H1 (cell line): ENCODE measurements around the gene KIAA0930. TPM values are rescaled to one million over a fixed set of nuclear protein-coding genes. Genes with fewer than 3 reads are reported as not detected.

Experiments
- BACH1 ChIP-seq: IDR thresholded peaks from 2 replicates; pipeline ENCODE4 v1.6.1; 2012; ENCODE audit warnings: low read length, improper control_type of control experiment
- polyA plus RNA-seq, 7 experiments: library from polyadenylated mRNA; depleted of rRNA in 3 of 7; stranded (reverse) in 5 of 7; unstranded in 2 of 7; fragments of >200 nt in 5 of 7; fragments of 200-250 nt in 2 of 7; gene quantifications; 1 replicate in 5 of 7; 2 replicates in 1 of 7; 4 replicates in 1 of 7; pipeline versions ENCODE4 v1.2.1 to v1.2.3, GENCODE V29; 2011 to 2013; ENCODE audit warnings: missing spikeins in 2 of 7, mixed read lengths in 2 of 7
- total RNA-seq: library from RNA; stranded (reverse); fragmentation: NEBNext Ultra II Directional; extraction: Animal tissue kit (Norgen Biotek cat#: 25700); gene quantifications from 2 replicates; pipeline ENCODE4 v1.2.1, GENCODE V29; 2021
- TF ChIP-seq, protein P1 (sequence below): fragments of 300-600 bp; sonication (generic); IDR thresholded peaks from 2 replicates; pipeline ENCODE4 v1.7.1; 2012; ENCODE audit warnings: low read length, moderate library complexity, mild to moderate bottlenecking, inconsistent platforms; ENCODE audit not compliant: insufficient replicate concordance

The KIAA0930 gene
- total and polyA plus RNA-seq, 2 of the 8 experiments (the other 6 are each of a cell fraction or from before 2014, with no cell fraction given), result 61.9 to 66.1 TPM

DNA sequence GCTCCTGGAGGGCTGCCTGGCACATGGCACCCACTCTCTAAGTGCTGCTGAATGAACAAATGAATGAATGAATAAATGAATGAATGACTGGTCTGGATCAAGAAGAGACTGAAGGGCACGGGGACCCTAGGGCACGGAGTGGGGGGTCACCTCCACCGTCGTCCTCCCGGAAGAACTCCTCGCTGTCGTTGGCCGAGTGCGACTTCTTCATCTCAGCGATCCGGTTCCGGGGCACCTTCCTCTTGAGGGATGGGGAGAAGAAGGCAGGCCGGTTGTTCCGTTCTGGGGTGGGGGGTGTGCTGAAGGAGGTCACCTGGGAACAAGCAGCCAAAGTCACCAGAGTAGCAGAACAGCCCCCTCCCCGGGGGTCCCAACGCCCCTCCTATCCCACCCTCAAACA lies 41.0 kb downstream of the KIAA0930 start (continued):
- TF ChIP-seq, protein P1, sequence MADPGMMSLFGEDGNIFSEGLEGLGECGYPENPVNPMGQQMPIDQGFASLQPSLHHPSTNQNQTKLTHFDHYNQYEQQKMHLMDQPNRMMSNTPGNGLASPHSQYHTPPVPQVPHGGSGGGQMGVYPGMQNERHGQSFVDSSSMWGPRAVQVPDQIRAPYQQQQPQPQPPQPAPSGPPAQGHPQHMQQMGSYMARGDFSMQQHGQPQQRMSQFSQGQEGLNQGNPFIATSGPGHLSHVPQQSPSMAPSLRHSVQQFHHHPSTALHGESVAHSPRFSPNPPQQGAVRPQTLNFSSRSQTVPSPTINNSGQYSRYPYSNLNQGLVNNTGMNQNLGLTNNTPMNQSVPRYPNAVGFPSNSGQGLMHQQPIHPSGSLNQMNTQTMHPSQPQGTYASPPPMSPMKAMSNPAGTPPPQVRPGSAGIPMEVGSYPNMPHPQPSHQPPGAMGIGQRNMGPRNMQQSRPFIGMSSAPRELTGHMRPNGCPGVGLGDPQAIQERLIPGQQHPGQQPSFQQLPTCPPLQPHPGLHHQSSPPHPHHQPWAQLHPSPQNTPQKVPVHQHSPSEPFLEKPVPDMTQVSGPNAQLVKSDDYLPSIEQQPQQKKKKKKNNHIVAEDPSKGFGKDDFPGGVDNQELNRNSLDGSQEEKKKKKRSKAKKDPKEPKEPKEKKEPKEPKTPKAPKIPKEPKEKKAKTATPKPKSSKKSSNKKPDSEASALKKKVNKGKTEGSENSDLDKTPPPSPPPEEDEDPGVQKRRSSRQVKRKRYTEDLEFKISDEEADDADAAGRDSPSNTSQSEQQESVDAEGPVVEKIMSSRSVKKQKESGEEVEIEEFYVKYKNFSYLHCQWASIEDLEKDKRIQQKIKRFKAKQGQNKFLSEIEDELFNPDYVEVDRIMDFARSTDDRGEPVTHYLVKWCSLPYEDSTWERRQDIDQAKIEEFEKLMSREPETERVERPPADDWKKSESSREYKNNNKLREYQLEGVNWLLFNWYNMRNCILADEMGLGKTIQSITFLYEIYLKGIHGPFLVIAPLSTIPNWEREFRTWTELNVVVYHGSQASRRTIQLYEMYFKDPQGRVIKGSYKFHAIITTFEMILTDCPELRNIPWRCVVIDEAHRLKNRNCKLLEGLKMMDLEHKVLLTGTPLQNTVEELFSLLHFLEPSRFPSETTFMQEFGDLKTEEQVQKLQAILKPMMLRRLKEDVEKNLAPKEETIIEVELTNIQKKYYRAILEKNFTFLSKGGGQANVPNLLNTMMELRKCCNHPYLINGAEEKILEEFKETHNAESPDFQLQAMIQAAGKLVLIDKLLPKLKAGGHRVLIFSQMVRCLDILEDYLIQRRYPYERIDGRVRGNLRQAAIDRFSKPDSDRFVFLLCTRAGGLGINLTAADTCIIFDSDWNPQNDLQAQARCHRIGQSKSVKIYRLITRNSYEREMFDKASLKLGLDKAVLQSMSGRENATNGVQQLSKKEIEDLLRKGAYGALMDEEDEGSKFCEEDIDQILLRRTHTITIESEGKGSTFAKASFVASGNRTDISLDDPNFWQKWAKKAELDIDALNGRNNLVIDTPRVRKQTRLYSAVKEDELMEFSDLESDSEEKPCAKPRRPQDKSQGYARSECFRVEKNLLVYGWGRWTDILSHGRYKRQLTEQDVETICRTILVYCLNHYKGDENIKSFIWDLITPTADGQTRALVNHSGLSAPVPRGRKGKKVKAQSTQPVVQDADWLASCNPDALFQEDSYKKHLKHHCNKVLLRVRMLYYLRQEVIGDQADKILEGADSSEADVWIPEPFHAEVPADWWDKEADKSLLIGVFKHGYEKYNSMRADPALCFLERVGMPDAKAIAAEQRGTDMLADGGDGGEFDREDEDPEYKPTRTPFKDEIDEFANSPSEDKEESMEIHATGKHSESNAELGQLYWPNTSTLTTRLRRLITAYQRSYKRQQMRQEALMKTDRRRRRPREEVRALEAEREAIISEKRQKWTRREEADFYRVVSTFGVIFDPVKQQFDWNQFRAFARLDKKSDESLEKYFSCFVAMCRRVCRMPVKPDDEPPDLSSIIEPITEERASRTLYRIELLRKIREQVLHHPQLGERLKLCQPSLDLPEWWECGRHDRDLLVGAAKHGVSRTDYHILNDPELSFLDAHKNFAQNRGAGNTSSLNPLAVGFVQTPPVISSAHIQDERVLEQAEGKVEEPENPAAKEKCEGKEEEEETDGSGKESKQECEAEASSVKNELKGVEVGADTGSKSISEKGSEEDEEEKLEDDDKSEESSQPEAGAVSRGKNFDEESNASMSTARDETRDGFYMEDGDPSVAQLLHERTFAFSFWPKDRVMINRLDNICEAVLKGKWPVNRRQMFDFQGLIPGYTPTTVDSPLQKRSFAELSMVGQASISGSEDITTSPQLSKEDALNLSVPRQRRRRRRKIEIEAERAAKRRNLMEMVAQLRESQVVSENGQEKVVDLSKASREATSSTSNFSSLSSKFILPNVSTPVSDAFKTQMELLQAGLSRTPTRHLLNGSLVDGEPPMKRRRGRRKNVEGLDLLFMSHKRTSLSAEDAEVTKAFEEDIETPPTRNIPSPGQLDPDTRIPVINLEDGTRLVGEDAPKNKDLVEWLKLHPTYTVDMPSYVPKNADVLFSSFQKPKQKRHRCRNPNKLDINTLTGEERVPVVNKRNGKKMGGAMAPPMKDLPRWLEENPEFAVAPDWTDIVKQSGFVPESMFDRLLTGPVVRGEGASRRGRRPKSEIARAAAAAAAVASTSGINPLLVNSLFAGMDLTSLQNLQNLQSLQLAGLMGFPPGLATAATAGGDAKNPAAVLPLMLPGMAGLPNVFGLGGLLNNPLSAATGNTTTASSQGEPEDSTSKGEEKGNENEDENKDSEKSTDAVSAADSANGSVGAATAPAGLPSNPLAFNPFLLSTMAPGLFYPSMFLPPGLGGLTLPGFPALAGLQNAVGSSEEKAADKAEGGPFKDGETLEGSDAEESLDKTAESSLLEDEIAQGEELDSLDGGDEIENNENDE, result no peak
- no peak for TF ChIP-seq BACH1
